Measurements from ENCODE around the gene CAMK1D.

GRCh38 chr10:12862459-12862858 lies 513.1 kb downstream of the CAMK1D start:
- TF ChIP-seq, protein P1, sequence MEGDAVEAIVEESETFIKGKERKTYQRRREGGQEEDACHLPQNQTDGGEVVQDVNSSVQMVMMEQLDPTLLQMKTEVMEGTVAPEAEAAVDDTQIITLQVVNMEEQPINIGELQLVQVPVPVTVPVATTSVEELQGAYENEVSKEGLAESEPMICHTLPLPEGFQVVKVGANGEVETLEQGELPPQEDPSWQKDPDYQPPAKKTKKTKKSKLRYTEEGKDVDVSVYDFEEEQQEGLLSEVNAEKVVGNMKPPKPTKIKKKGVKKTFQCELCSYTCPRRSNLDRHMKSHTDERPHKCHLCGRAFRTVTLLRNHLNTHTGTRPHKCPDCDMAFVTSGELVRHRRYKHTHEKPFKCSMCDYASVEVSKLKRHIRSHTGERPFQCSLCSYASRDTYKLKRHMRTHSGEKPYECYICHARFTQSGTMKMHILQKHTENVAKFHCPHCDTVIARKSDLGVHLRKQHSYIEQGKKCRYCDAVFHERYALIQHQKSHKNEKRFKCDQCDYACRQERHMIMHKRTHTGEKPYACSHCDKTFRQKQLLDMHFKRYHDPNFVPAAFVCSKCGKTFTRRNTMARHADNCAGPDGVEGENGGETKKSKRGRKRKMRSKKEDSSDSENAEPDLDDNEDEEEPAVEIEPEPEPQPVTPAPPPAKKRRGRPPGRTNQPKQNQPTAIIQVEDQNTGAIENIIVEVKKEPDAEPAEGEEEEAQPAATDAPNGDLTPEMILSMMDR (IDR thresholded peaks at IDR 0.05; ENCODE audit: borderline replicate concordance, extremely low read depth, low read length, poor library complexity, severe bottlenecking), result no peak
- TF ChIP-seq EZH2 (IDR thresholded peaks at IDR 0.05; ENCODE audit: borderline replicate concordance, low read depth, low read length, severe bottlenecking), result no peak

Measured in DND-41 (cell line).